Peyer's patch (tissue), 4 donors: ENCODE results near the gene SHISA8.

Experiments used
- POLR2A ChIP-seq, 2 donors: fragments of 450-650 bp; IDR thresholded peaks; one replicate each; pipeline ENCODE4 v1.5.1; 2017; ENCODE audit warnings: antibody characterized with exemption in 2 of 2, mild to moderate bottlenecking in 2 of 2, moderate library complexity in 2 of 2
- TF ChIP-seq, protein P1 (sequence below), 6 experiments: fragments of 450-650 bp in 4 of 6; fragments of 200-600 bp in 2 of 6; sonication (generic) in 1 of 6; IDR thresholded peaks; one replicate each; pipeline ENCODE4 v1.5.1; 2017 to 2019; ENCODE audit warnings: antibody characterized with exemption in 6 of 6, mild to moderate bottlenecking in 3 of 6, moderate library complexity in 1 of 6

GRCh38 chr22:41936894-41937169, 22.0 kb upstream of the SHISA8 start:
- TF ChIP-seq, protein P1, sequence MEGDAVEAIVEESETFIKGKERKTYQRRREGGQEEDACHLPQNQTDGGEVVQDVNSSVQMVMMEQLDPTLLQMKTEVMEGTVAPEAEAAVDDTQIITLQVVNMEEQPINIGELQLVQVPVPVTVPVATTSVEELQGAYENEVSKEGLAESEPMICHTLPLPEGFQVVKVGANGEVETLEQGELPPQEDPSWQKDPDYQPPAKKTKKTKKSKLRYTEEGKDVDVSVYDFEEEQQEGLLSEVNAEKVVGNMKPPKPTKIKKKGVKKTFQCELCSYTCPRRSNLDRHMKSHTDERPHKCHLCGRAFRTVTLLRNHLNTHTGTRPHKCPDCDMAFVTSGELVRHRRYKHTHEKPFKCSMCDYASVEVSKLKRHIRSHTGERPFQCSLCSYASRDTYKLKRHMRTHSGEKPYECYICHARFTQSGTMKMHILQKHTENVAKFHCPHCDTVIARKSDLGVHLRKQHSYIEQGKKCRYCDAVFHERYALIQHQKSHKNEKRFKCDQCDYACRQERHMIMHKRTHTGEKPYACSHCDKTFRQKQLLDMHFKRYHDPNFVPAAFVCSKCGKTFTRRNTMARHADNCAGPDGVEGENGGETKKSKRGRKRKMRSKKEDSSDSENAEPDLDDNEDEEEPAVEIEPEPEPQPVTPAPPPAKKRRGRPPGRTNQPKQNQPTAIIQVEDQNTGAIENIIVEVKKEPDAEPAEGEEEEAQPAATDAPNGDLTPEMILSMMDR (IDR thresholded peaks at IDR 0.05): no peak
- no peak for TF ChIP-seq POLR2A (IDR thresholded peaks at IDR 0.05)
